ENCODE data around the gene GSS. TPM values are rescaled to one million over a fixed set of nuclear protein-coding genes. Genes with fewer than 3 reads are reported as not detected.

The GSS gene
- total RNA-seq, 2 experiments from 2014 or later: 48.0 to 50.3 TPM

GRCh38 chr20:34948030-34948429, 7.6 kb downstream of the GSS start:
- Mint-ChIP-seq H3K4me1 (peaks cover 5% of the 10 kb centered on the region), H3K27ac (no peak overlapping the region), H3K9me3 (no peaks in the 10 kb centered on the region), H3K27me3 (no peaks in the 10 kb centered on the region), H3K4me3 (no peak overlapping the region), H3K36me3 (peaks cover 15% of the 10 kb centered on the region)
- DNase-seq: no peak

GRCh38 chr20:34947336-34947735, 8.3 kb downstream of the GSS start:
- H3K9me3 Mint-ChIP-seq: no peaks in the 10 kb centered on the region
- peaks cover 18% of the 10 kb centered on the region for H3K36me3 Mint-ChIP-seq
- no peak for DNase-seq
- H3K4me1 Mint-ChIP-seq: peaks cover 4% of the 10 kb centered on the region
- no peak overlapping the region for H3K27ac Mint-ChIP-seq
- H3K27me3 Mint-ChIP-seq: no peaks in the 10 kb centered on the region
- no peak overlapping the region for H3K4me3 Mint-ChIP-seq

- Mint-ChIP-seq H3K4me1 (peaks cover 4% of the 10 kb centered on the region), H3K27me3 (no peaks in the 10 kb centered on the region), H3K36me3 (peaks cover 18% of the 10 kb centered on the region), H3K4me3 (no peak overlapping the region), H3K27ac (no peak overlapping the region), H3K9me3 (no peaks in the 10 kb centered on the region)
- DNase-seq: no peak
Observed at GRCh38 chr20:34946661-34947060, 8.9 kb downstream of the GSS start.

- peaks cover 18% of the 10 kb centered on the region for H3K36me3 Mint-ChIP-seq
- no peak for DNase-seq
- H3K9me3 Mint-ChIP-seq: no peaks in the 10 kb centered on the region
- H3K4me1 Mint-ChIP-seq: peaks cover 4% of the 10 kb centered on the region
- no peak overlapping the region for H3K27ac Mint-ChIP-seq
- no peaks in the 10 kb centered on the region for H3K27me3 Mint-ChIP-seq
- no peak overlapping the region for H3K4me3 Mint-ChIP-seq
Observed at GRCh38 chr20:34945315-34946077, 10.1 kb downstream of the GSS start.

- Mint-ChIP-seq H3K27me3 (no peaks in the 10 kb centered on the region), H3K27ac (peak overlapping the region; percentile 75), H3K4me3 (no peak overlapping the region), H3K36me3 (peaks cover 14% of the 10 kb centered on the region), H3K4me1 (peaks cover 4% of the 10 kb centered on the region), H3K9me3 (no peaks in the 10 kb centered on the region)
- DNase-seq: no peak
Observed at GRCh38 chr20:34943808-34944567, 11.6 kb downstream of the GSS start.

- Mint-ChIP-seq H3K27ac (no peak overlapping the region), H3K27me3 (no peaks in the 10 kb centered on the region), H3K4me1 (peaks cover 4% of the 10 kb centered on the region), H3K9me3 (no peaks in the 10 kb centered on the region), H3K36me3 (peaks cover 15% of the 10 kb centered on the region), H3K4me3 (no peak overlapping the region)
- no peak for DNase-seq
Observed at GRCh38 chr20:34942301-34942700, 13.3 kb downstream of the GSS start.

GRCh38 chr20:34941226-34941625, 14.4 kb downstream of the GSS start:
- no peak overlapping the region for H3K27ac Mint-ChIP-seq
- peaks cover 4% of the 10 kb centered on the region for H3K4me1 Mint-ChIP-seq
- no peak for DNase-seq
- no peaks in the 10 kb centered on the region for H3K27me3 Mint-ChIP-seq
- H3K9me3 Mint-ChIP-seq: no peaks in the 10 kb centered on the region
- H3K36me3 Mint-ChIP-seq: peaks cover 16% of the 10 kb centered on the region
- H3K4me3 Mint-ChIP-seq: no peak overlapping the region

GRCh38 chr20:34940081-34940481, 15.5 kb downstream of the GSS start:
- Mint-ChIP-seq H3K27ac (no peak overlapping the region), H3K4me1 (peaks cover 4% of the 10 kb centered on the region), H3K36me3 (peaks cover 15% of the 10 kb centered on the region)

GRCh38 chr20:34938466-34939163, 17.0 kb downstream of the GSS start:
- no peaks in the 10 kb centered on the region for H3K4me1 Mint-ChIP-seq
- H3K27ac Mint-ChIP-seq: no peak overlapping the region
- no peaks in the 10 kb centered on the region for H3K9me3 Mint-ChIP-seq
- no peaks in the 10 kb centered on the region for H3K27me3 Mint-ChIP-seq
- no peak overlapping the region for H3K4me3 Mint-ChIP-seq
- peaks cover 14% of the 10 kb centered on the region for H3K36me3 Mint-ChIP-seq
- no peak for DNase-seq

More at GRCh38 chr20:34940081-34940481, 15.5 kb downstream of the GSS start:
- Mint-ChIP-seq H3K4me3 (no peak overlapping the region), H3K9me3 (no peaks in the 10 kb centered on the region), H3K27me3 (no peaks in the 10 kb centered on the region)
- no peak for DNase-seq

GRCh38 chr20:34931771-34932170, 23.8 kb downstream of the GSS start:
- no peaks in the 10 kb centered on the region for H3K9me3 Mint-ChIP-seq
- H3K4me3 Mint-ChIP-seq: no peak overlapping the region
- H3K27me3 Mint-ChIP-seq: no peaks in the 10 kb centered on the region
- H3K27ac Mint-ChIP-seq: no peak overlapping the region
- no peak for DNase-seq
- peaks cover 1% of the 10 kb centered on the region for H3K4me1 Mint-ChIP-seq
- H3K36me3 Mint-ChIP-seq: peaks cover 20% of the 10 kb centered on the region

- Mint-ChIP-seq H3K9me3 (no peaks in the 10 kb centered on the region), H3K4me3 (no peak overlapping the region), H3K36me3 (peaks cover 13% of the 10 kb centered on the region), H3K27ac (no peak overlapping the region), H3K27me3 (no peaks in the 10 kb centered on the region), H3K4me1 (peaks cover 7% of the 10 kb centered on the region)
- DNase-seq: no peak
Observed at GRCh38 chr20:34928411-34928810, 27.2 kb downstream of the GSS start.

GRCh38 chr20:34927736-34928135, 27.9 kb downstream of the GSS start:
- H3K27ac Mint-ChIP-seq: no peak overlapping the region

GRCh38 chr20:34926581-34926980, 29.0 kb downstream of the GSS start:
- Mint-ChIP-seq H3K9me3 (no peaks in the 10 kb centered on the region), H3K27ac (peak overlapping the region; percentile 16), H3K4me1 (peaks cover 7% of the 10 kb centered on the region), H3K27me3 (no peaks in the 10 kb centered on the region), H3K4me3 (no peak overlapping the region), H3K36me3 (peaks cover 7% of the 10 kb centered on the region)
- DNase-seq: no peak

More at GRCh38 chr20:34927736-34928135, 27.9 kb downstream of the GSS start:
- H3K36me3 Mint-ChIP-seq: peaks cover 9% of the 10 kb centered on the region
- H3K9me3 Mint-ChIP-seq: no peaks in the 10 kb centered on the region
- DNase-seq: no peak
- H3K4me1 Mint-ChIP-seq: peaks cover 7% of the 10 kb centered on the region
- H3K4me3 Mint-ChIP-seq: no peak overlapping the region
- H3K27me3 Mint-ChIP-seq: no peaks in the 10 kb centered on the region

GRCh38 chr20:34925981-34926380, 29.6 kb downstream of the GSS start:
- Mint-ChIP-seq H3K27me3 (no peaks in the 10 kb centered on the region), H3K36me3 (peaks cover 7% of the 10 kb centered on the region), H3K9me3 (no peaks in the 10 kb centered on the region), H3K27ac (no peak overlapping the region), H3K4me3 (no peak overlapping the region), H3K4me1 (peaks cover 7% of the 10 kb centered on the region)
- DNase-seq: no peak

GRCh38 chr20:34925341-34925740, 30.3 kb downstream of the GSS start:
- Mint-ChIP-seq H3K27me3 (no peaks in the 10 kb centered on the region), H3K4me3 (no peak overlapping the region), H3K27ac (no peak overlapping the region), H3K9me3 (no peaks in the 10 kb centered on the region), H3K36me3 (peaks cover 2% of the 10 kb centered on the region), H3K4me1 (peaks cover 7% of the 10 kb centered on the region)
- DNase-seq: no peak

All from activated naive CD8-positive, alpha-beta T cell treated with anti-CD3 and anti-CD28 coated beads for 36 hours (primary cell).